Midbrain (tissue), 1 donor: Measurements from ENCODE around the gene BCAS3.

Source experiments
- DNase-seq: peaks from one replicate; lab custom pipeline; 2025; lab: John Stamatoyannopoulos, UW

The BCAS3 gene

GRCh38 chr17:61070649-61071048, 393.0 kb downstream of the BCAS3 start:
- DNase-seq: no peak

GRCh38 chr17:61072648-61073047, 395.0 kb downstream of the BCAS3 start:
- no peak for DNase-seq

GRCh38 chr17:61073131-61073530, 395.5 kb downstream of the BCAS3 start:
- DNase-seq: no peak

GRCh38 chr17:61073799-61074513, 396.3 kb downstream of the BCAS3 start:
- no peak for DNase-seq

- no peak for DNase-seq
Measured at GRCh38 chr17:61075988-61076387, 398.3 kb downstream of the BCAS3 start.

- DNase-seq: no peak
Measured at GRCh38 chr17:61076621-61077031, 399.0 kb downstream of the BCAS3 start.

GRCh38 chr17:61081959-61082358, 404.3 kb downstream of the BCAS3 start:
- DNase-seq: no peak

GRCh38 chr17:61084260-61084659, 406.6 kb downstream of the BCAS3 start:
- no peak for DNase-seq

GRCh38 chr17:61087024-61087423, 409.4 kb downstream of the BCAS3 start:
- DNase-seq: no peak

- DNase-seq: no peak
Measured at GRCh38 chr17:61088556-61088955, 410.9 kb downstream of the BCAS3 start.

GRCh38 chr17:61091096-61091495, 413.4 kb downstream of the BCAS3 start:
- no peak for DNase-seq

GRCh38 chr17:61097781-61098180, 420.1 kb downstream of the BCAS3 start:
- DNase-seq: no peak

- no peak for DNase-seq
Measured at GRCh38 chr17:61106354-61106753, 428.7 kb downstream of the BCAS3 start.

GRCh38 chr17:61116577-61116976, 438.9 kb downstream of the BCAS3 start:
- no peak for DNase-seq

GRCh38 chr17:61117983-61118382, 440.3 kb downstream of the BCAS3 start:
- no peak for DNase-seq

GRCh38 chr17:61118871-61119270, 441.2 kb downstream of the BCAS3 start:
- DNase-seq: no peak

- DNase-seq: no peak
Measured at GRCh38 chr17:61122326-61122913, 444.8 kb downstream of the BCAS3 start.

- no peak for DNase-seq
Measured at GRCh38 chr17:61124562-61124961, 446.9 kb downstream of the BCAS3 start.

- no peak for DNase-seq
Measured at GRCh38 chr17:61126473-61127249, 449.0 kb downstream of the BCAS3 start.

GRCh38 chr17:61127960-61128359, 450.3 kb downstream of the BCAS3 start:
- DNase-seq: no peak

GRCh38 chr17:61128661-61129115, 451.0 kb downstream of the BCAS3 start:
- DNase-seq: no peak

- no peak for DNase-seq
Measured at GRCh38 chr17:61129267-61130254, 451.9 kb downstream of the BCAS3 start.
